LNCAP (cell line): ENCODE measurements around the gene SLC26A3.

ENCODE experiments used
- TF ChIP-seq, protein P1 (sequence below): fragments of 450-650 bp; IDR thresholded peaks from 2 replicates; pipeline ENCODE4 v1.5.1; 2017; ENCODE audit warnings: mild to moderate bottlenecking

Gene SLC26A3

DNA sequence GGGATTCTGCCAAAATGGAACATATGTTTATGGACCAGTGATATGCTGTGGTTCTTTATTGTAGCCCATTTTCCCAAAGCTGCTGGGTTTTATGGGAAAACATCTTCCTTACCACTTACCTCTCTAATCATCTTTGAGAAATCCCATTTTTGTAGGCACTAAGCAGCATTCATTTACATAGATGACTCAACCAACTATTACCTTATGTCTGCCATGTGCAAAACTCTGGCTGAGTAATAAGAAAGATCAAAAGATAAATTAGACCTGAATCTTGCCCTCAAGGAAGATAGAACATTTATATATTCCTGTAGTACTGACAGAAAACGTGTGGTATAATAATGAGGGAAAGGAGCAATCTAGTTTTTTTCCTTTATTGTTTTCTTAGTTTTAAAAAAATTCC lies 34.8 kb downstream of the SLC26A3 start:
- TF ChIP-seq, protein P1, sequence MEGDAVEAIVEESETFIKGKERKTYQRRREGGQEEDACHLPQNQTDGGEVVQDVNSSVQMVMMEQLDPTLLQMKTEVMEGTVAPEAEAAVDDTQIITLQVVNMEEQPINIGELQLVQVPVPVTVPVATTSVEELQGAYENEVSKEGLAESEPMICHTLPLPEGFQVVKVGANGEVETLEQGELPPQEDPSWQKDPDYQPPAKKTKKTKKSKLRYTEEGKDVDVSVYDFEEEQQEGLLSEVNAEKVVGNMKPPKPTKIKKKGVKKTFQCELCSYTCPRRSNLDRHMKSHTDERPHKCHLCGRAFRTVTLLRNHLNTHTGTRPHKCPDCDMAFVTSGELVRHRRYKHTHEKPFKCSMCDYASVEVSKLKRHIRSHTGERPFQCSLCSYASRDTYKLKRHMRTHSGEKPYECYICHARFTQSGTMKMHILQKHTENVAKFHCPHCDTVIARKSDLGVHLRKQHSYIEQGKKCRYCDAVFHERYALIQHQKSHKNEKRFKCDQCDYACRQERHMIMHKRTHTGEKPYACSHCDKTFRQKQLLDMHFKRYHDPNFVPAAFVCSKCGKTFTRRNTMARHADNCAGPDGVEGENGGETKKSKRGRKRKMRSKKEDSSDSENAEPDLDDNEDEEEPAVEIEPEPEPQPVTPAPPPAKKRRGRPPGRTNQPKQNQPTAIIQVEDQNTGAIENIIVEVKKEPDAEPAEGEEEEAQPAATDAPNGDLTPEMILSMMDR = no peak

DNA sequence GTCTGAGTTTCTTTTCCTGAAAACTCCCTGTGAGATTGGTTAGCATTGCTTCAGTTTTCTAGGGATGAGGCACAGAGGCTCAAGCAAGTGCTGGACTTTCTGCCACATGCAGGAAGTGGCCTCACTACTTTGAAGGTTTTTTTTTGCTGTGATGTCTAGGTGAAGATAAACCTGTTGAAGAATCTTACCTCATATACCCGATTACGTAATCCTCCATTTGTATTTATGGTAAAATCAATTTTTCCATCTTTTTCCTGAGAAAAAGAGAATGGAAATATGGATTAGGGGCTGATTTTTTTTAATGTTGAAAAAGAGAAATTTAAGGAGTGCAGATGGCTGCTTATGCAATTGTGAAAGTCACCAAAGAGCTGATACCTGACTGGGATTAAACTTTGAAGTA lies 35.6 kb downstream of the SLC26A3 start:
- TF ChIP-seq, protein P1 = no peak

DNA sequence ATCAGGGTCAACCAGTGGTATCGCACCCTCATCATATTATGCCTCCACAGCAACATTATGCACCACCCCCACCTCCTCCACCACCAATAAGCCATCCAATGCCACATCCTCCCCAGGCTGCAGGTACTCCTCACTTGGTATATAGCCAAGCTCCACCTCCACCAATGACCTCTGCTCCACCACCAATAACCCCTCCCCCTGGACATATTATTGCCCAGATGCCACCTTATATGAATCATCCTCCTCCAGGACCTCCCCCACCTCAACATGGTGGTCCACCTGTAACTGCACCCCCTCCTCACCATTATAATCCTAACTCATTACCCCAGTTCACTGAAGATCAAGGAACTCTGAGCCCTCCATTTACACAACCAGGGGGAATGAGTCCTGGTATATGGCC lies 44.4 kb downstream of the SLC26A3 start:
- TF ChIP-seq, protein P1 = no peak

DNA sequence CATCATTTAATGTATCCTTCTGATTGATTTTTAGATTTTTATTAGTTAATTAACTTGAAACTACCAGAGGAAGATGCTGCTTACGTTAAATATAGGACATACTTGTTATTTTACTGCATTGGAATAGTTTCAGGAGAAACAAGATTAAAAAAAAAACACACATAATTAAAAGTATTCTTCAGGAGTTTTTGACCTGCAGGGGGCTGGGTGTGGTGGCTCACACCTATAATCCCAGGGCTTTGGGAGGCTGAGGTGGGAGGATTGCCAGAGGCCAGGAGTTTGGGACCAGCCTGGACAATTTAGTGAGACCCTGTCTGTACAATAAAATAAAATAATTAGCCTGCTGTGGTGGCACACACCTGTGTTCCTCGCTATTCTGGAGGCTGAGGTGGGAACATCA lies 48.4 kb downstream of the SLC26A3 start:
- TF ChIP-seq, protein P1 = no peak

DNA sequence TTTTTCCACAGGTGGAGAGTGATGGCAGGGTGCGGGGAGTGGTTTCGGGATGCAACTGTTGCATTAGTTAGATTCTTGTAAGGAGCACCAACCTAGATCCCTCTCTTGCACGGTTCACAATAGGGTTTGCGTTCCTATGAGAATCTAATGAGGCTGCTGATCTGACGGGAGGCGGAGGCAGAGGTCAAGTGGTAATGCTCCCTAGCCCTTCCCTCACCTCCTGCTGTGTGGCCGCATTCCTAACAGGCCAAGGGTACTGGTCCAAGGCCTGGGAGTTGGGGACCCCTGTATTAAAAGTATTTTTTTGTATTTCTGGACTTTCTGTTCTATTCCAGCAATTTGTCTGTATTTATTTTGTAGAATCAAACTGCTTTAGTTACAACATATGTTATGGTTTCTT lies 51.9 kb downstream of the SLC26A3 start:
- TF ChIP-seq, protein P1 = no peak

DNA sequence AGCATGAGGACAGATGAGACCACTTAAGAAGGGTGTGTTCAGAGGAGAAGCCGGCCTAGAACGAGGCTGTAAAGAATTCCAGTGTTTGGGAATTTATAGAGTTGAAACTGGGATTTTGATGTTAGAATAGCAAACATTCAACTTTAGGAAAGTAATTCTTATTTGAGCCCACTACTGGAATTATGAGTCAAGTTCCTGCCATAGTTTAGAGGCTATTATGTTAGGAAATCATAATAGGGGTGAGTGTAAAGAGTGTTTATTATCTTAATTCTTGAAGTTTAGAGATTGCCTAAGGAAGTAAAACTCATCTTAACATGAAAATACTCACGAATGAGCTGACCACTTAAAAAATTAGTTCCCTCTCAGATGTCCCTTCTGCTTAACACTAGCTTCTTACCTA lies 57.0 kb downstream of the SLC26A3 start:
- TF ChIP-seq, protein P1 = no peak

DNA sequence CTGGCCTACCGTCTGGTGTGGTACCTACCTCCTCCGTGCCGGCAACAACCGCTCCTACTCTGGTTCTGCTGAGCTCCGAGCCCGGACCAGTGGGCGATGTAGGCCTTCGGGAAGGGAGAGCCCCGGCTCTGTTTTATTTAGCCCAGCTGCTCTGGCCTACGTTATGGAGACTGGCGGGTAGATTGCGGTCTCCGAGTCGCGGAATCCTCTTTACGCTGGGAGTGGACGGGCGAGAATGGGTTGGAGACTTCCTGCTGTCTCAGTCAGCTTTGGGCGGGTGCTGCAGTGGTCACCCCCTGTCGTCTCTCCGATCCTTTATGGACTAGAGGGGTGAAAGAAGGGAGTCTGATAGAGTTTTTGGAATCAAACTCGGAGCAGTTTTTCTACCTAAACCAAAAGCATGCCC lies 58.7 kb downstream of the SLC26A3 start:
- TF ChIP-seq, protein P1 = no peak
